ENCODE measurements around the gene DEPP1.

Gene DEPP1

DNA sequence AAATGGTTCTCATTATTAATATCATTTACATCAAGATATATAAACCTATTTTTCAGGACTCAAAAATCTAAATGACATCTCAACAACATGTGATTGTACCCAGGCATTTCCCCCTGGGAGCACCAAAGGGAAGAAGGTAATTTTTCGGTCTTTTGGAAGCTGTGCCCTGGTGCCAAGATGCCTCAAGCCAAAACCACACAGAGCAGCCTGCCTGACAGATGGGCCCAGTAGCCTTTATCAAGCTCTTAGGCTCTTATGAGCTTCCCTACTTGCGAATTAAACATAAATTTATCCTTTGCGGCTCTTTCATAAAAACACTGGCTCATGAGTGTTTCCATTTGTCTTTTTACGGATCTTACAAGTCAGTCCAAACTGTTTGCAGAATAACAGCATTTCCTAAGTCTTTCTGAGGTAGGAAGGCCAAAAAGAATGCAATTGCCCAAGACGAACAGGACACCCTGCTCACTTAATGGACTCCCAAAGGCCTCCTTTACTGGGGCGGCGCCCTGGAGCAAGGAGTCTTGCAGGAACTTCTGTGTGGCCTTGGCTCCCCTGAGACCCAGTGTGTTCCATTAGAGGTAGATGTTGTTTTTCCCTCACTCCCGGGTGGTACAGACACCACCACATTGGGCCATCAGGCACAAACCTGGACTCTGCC is 23.1 kb downstream of the DEPP1 start:
- Histone ChIP-seq H3K36me3 (ENCODE audit: low read length) (no peaks in the 10 kb centered on the region), H3K4me2 (ENCODE audit: low read depth, low read length, poor library complexity, severe bottlenecking) (no peak overlapping the region), H4K20me1 (ENCODE audit: low read depth, low read length) (no peaks in the 10 kb centered on the region), H3K9me3 (ENCODE audit: insufficient read depth, low read length) (no peaks in the 10 kb centered on the region), H2AFZ (ENCODE audit: low read depth, low read length, severe bottlenecking) (no peak overlapping the region), H3K9me2 (replicated peaks; ENCODE audit: insufficient read depth, low read length) (no peaks in the 10 kb centered on the region), H3K27ac (ENCODE audit: low read depth, low read length) (no peak overlapping the region), H3F3A (ENCODE audit: insufficient read depth) (no peaks in the 10 kb centered on the region), H3K4me3 (ENCODE audit: insufficient read depth, low read length, poor library complexity, severe bottlenecking) (no peak overlapping the region), H3K79me2 (ENCODE audit: insufficient read depth, low read length) (no peaks in the 10 kb centered on the region), H3K9ac (ENCODE audit: low read length) (no peak overlapping the region), H3K27me3 (ENCODE audit: low read length) (no peaks in the 10 kb centered on the region)
- TF ChIP-seq, protein P1, sequence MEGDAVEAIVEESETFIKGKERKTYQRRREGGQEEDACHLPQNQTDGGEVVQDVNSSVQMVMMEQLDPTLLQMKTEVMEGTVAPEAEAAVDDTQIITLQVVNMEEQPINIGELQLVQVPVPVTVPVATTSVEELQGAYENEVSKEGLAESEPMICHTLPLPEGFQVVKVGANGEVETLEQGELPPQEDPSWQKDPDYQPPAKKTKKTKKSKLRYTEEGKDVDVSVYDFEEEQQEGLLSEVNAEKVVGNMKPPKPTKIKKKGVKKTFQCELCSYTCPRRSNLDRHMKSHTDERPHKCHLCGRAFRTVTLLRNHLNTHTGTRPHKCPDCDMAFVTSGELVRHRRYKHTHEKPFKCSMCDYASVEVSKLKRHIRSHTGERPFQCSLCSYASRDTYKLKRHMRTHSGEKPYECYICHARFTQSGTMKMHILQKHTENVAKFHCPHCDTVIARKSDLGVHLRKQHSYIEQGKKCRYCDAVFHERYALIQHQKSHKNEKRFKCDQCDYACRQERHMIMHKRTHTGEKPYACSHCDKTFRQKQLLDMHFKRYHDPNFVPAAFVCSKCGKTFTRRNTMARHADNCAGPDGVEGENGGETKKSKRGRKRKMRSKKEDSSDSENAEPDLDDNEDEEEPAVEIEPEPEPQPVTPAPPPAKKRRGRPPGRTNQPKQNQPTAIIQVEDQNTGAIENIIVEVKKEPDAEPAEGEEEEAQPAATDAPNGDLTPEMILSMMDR (IDR thresholded peaks at IDR 0.05; ENCODE audit: insufficient read depth, low read length, poor library complexity, severe bottlenecking) = no peak
- TF ChIP-seq EZH2phosphoT487 (conservative IDR thresholded peaks at IDR 0.05; ENCODE audit: low read length) = no peak

DNA sequence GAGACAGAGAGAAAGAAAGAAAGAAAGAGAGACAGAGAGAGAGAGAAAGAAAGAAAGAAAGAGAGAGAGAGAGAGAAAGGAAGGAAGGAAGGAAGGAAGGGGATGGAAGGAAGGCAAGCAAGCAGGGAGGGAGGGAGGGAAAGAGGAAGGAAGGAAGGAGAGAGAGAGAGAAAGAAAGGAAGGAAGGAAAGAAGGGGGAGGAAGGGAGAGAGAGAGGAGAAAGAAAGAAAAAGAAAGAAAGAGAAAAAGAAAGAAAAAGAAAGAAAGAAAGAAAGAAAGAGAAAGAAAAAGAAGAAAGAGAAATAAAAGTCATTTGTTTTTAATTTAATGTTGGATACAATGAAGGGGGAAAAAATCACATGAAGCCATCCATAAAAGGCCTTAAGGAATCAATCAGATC is 23.6 kb downstream of the DEPP1 start:
- Histone ChIP-seq H3K79me2 (ENCODE audit: insufficient read depth, low read length) (no peaks in the 10 kb centered on the region), H3F3A (ENCODE audit: insufficient read depth) (no peaks in the 10 kb centered on the region), H4K20me1 (ENCODE audit: low read depth, low read length) (no peaks in the 10 kb centered on the region), H3K4me2 (ENCODE audit: low read depth, low read length, poor library complexity, severe bottlenecking) (no peak overlapping the region), H3K9me2 (replicated peaks; ENCODE audit: insufficient read depth, low read length) (no peaks in the 10 kb centered on the region), H2AFZ (ENCODE audit: low read depth, low read length, severe bottlenecking) (no peak overlapping the region), H3K27ac (ENCODE audit: low read depth, low read length) (no peak overlapping the region), H3K27me3 (ENCODE audit: low read length) (no peaks in the 10 kb centered on the region), H3K9me3 (ENCODE audit: insufficient read depth, low read length) (no peaks in the 10 kb centered on the region), H3K4me3 (ENCODE audit: insufficient read depth, low read length, poor library complexity, severe bottlenecking) (no peak overlapping the region), H3K36me3 (ENCODE audit: low read length) (no peaks in the 10 kb centered on the region), H3K9ac (ENCODE audit: low read length) (no peak overlapping the region)
- no peak for TF ChIP-seq EZH2phosphoT487 (conservative IDR thresholded peaks at IDR 0.05; ENCODE audit: low read length)
- TF ChIP-seq, protein P1 (IDR thresholded peaks at IDR 0.05; ENCODE audit: insufficient read depth, low read length, poor library complexity, severe bottlenecking) = no peak

DNA sequence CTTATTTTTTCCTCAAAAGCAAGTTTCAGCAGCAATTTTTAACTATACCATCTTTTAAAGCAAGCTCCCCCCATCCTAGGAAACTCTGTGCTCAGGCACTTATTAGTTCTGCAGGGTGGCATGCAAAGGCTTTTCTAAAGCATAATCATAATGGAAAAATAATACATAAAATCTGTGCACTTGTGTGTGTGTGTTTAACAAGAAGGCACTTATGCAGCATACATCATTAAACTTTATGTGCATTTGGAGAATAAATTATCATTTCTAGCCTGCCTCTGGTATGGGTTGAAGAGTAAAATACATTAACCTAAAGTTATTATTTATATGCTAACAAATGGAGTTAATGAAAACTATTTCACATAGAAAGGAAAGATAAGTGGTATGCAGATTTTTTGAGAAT is 24.6 kb downstream of the DEPP1 start:
- H3K36me3 ChIP-seq (ENCODE audit: low read length) = no peaks in the 10 kb centered on the region
- H3F3A ChIP-seq (ENCODE audit: insufficient read depth) = no peaks in the 10 kb centered on the region
- no peaks in the 10 kb centered on the region for H3K9me2 ChIP-seq (replicated peaks; ENCODE audit: insufficient read depth, low read length)
- no peak overlapping the region for H2AFZ ChIP-seq (ENCODE audit: low read depth, low read length, severe bottlenecking)
- no peaks in the 10 kb centered on the region for H4K20me1 ChIP-seq (ENCODE audit: low read depth, low read length)
- TF ChIP-seq, protein P1 (IDR thresholded peaks at IDR 0.05; ENCODE audit: insufficient read depth, low read length, poor library complexity, severe bottlenecking) = no peak
- TF ChIP-seq EZH2phosphoT487 (conservative IDR thresholded peaks at IDR 0.05; ENCODE audit: low read length) = no peak
- no peak overlapping the region for H3K9ac ChIP-seq (ENCODE audit: low read length)
- no peaks in the 10 kb centered on the region for H3K9me3 ChIP-seq (ENCODE audit: insufficient read depth, low read length)
- H3K27me3 ChIP-seq (ENCODE audit: low read length) = no peaks in the 10 kb centered on the region
- no peak overlapping the region for H3K27ac ChIP-seq (ENCODE audit: low read depth, low read length)
- H3K4me3 ChIP-seq (ENCODE audit: insufficient read depth, low read length, poor library complexity, severe bottlenecking) = no peak overlapping the region
- no peak overlapping the region for H3K4me2 ChIP-seq (ENCODE audit: low read depth, low read length, poor library complexity, severe bottlenecking)
- no peaks in the 10 kb centered on the region for H3K79me2 ChIP-seq (ENCODE audit: insufficient read depth, low read length)

Data from SU-DHL-6 (cell line).